Left lung (tissue), 10 donors: ENCODE data around the gene MED25. TPM values are rescaled to one million over a fixed set of nuclear protein-coding genes. Genes with fewer than 3 reads are reported as not detected.

Source experiments
- ATAC-seq: fragments of 200-7000 bp; cut with Tn5 transposase; one replicate; pipeline ENCODE4 v1.9.1; 2020; ENCODE audit warnings: moderate library complexity
- DNase-seq, 4 donors: peaks; one replicate each; pipeline ENCODE4 v3.0.0-alpha.2; 2013 to 2020
- H3K27ac ChIP-seq, 2 donors: fragments of 200-600 bp; sonication (generic) in 1 of 2; one replicate each; pipeline versions ENCODE4 v1.5.0 to v1.8.0; 2020 to 2021
- H3K27me3 ChIP-seq, 2 donors: fragments of 200-600 bp; sonication (generic) in 1 of 2; one replicate each; pipeline versions ENCODE4 v1.5.0 to v1.8.0; 2020 to 2021
- H3K36me3 ChIP-seq, 2 donors: fragments of 200-600 bp; sonication (generic) in 1 of 2; one replicate each; pipeline versions ENCODE4 v1.5.0 to v1.8.0; 2020 to 2021
- H3K4me1 ChIP-seq, 2 donors: fragments of 200-600 bp; one replicate each; pipeline ENCODE4 v1.8.0; 2021
- H3K4me3 ChIP-seq, 2 donors: fragments of 200-600 bp; sonication (generic) in 1 of 2; one replicate each; pipeline versions ENCODE4 v1.5.0 to v1.8.0; 2020 to 2021; ENCODE audit warnings: mild to moderate bottlenecking in 1 of 2
- H3K9me3 ChIP-seq, 2 donors: fragments of 200-600 bp; sonication (generic) in 1 of 2; one replicate each; pipeline versions ENCODE4 v1.5.0 to v1.8.0; 2020 to 2021
- CTCF ChIP-seq, 2 donors: fragments of 200-600 bp; sonication (generic) in 1 of 2; IDR thresholded peaks; one replicate each; pipeline versions ENCODE4 v1.5.0 to v1.8.0; 2021; ENCODE audit warnings: antibody characterized with exemption in 2 of 2
- intact Hi-C, 2 donors: fragments of 100-400 bp; cut with DNase I; formaldehyde crosslinking; loops; one replicate each; pipeline versions ENCODE4 v1.11.2 to v1.14.2; 2022
- polyA plus RNA-seq, 6 donors: library from polyadenylated mRNA; unstranded; fragments of 120-200 nt; gene quantifications; one replicate each; pipeline ENCODE4 v1.2.1, GENCODE V29; 2013; ENCODE audit not compliant: insufficient read length in 6 of 6
- total RNA-seq, 2 donors: library from RNA; stranded (reverse); fragmentation: NEBNext Ultra II Directional; extraction: Animal tissue kit (Norgen Biotek cat#: 25700); gene quantifications; one replicate each; pipeline ENCODE4 v1.2.1, GENCODE V29; 2021
- donor health status: DM: no; HTN: yes; CAD: no.
- donor health status: DM: no; HTN: no; CAD: no.

Gene MED25
- total and polyA plus RNA-seq, 8 donors, result 52.1 to 67.4 (median 57.6) TPM

GRCh38 chr19:49875177-49875576, 57.1 kb downstream of the MED25 start:
- Histone ChIP-seq H3K9me3 (no peaks in the 10 kb centered on the region), H3K4me3 (peak overlapping the region in 1 of 2 donors; percentile 82), H3K4me1 (peaks cover 0 to 49% of the 10 kb centered on the region in 2 donors), H3K27ac (peak overlapping the region in 1 of 2 donors; percentile 99), H3K36me3 (peaks cover 0 to 43% of the 10 kb centered on the region in 2 donors), H3K27me3 (no peaks in the 10 kb centered on the region)
- intact Hi-C loops, result no loop called here
- no peak for TF ChIP-seq CTCF (IDR thresholded peaks at IDR 0.05)
- no peak for DNase-seq
- no peak for ATAC-seq

GRCh38 chr19:49875857-49876421, 57.9 kb downstream of the MED25 start:
- intact Hi-C loops, result no loop called here
- Histone ChIP-seq H3K27ac (peak overlapping the region; percentile 99 to 100), H3K9me3 (no peaks in the 10 kb centered on the region), H3K4me3 (peak overlapping the region; percentile 82), H3K36me3 (peaks cover 0 to 50% of the 10 kb centered on the region in 2 donors), H3K4me1 (peaks cover 0 to 42% of the 10 kb centered on the region in 2 donors), H3K27me3 (no peaks in the 10 kb centered on the region)
- DNase-seq (peak in 3 of 4 donors; percentile 62 to 90 (median 72)), ATAC-seq (peak; percentile 5)
- TF ChIP-seq CTCF (IDR thresholded peaks at IDR 0.05), result no peak

GRCh38 chr19:49876422-49877019, 58.4 kb downstream of the MED25 start:
- DNase-seq (peak; percentile 98 to 100 (median 99)), ATAC-seq (peak; percentile 77)
- TF ChIP-seq CTCF (IDR thresholded peaks at IDR 0.05), result no peak
- intact Hi-C loops, result no loop called here
- Histone ChIP-seq H3K27ac (peak overlapping the region; percentile 99 to 100), H3K4me1 (peaks cover 0 to 40% of the 10 kb centered on the region in 2 donors), H3K9me3 (no peaks in the 10 kb centered on the region), H3K4me3 (peak overlapping the region; percentile 82), H3K27me3 (no peaks in the 10 kb centered on the region), H3K36me3 (peaks cover 0 to 50% of the 10 kb centered on the region in 2 donors)

- ATAC-seq, result peak; percentile 84
- Histone ChIP-seq H3K4me1 (peaks cover 0 to 37% of the 10 kb centered on the region in 2 donors), H3K27me3 (no peaks in the 10 kb centered on the region), H3K36me3 (peaks cover 0 to 51% of the 10 kb centered on the region in 2 donors), H3K27ac (peak within 1 kb of the TSS; percentile 99 to 100), H3K9me3 (no peaks in the 10 kb centered on the region), H3K4me3 (peak within 1 kb of the TSS; percentile 82)
- peak; percentile 98 to 100 (median 100) for DNase-seq
- TF ChIP-seq CTCF (IDR thresholded peaks at IDR 0.05), result no peak
- intact Hi-C loops, result no loop called here
Measured at GRCh38 chr19:49877020-49877878, 59.2 kb downstream of the MED25 start, which contains the start of the genes AKT1S1 and TBC1D17. TSS of gene AKT1S1 (minus strand) at chr19:49877355. CDS start at chr19:49873295, 4,060 bp downstream. TSS of gene TBC1D17 (plus strand) at chr19:49877702. CDS start at chr19:49877724, 22 bp downstream.
